Nephron progenitor cell (in vitro differentiated cells): Measurements from ENCODE around the gene CYB5R3.
"Not testable (repeated sequence)": the region's sequence is repeated elsewhere in the genome, so short reads cannot be mapped to it uniquely, and the experiment has no call there.

ENCODE experiments used
- DNase-seq: peaks from one replicate; pipeline ENCODE4 v3.0.0; 2021
- H3K27ac Mint-ChIP-seq: 2 replicates; pipeline ENCODE4 v1.8.0; 2021; ENCODE audit warnings: mild to moderate bottlenecking, moderate library complexity, mixed read lengths
- H3K27me3 Mint-ChIP-seq: 2 replicates; pipeline ENCODE4 v1.8.0; 2021; ENCODE audit warnings: mild to moderate bottlenecking, low read depth, mixed read lengths; ENCODE audit not compliant: poor library complexity
- H3K36me3 Mint-ChIP-seq: 2 replicates; pipeline ENCODE4 v1.8.0; 2021; ENCODE audit warnings: low read depth, mixed read lengths
- H3K4me1 Mint-ChIP-seq: 2 replicates; pipeline ENCODE4 v1.8.0; 2021; ENCODE audit warnings: mixed read lengths
- H3K4me3 Mint-ChIP-seq: 2 replicates; pipeline ENCODE4 v1.8.0; 2021; ENCODE audit warnings: mild to moderate bottlenecking, moderate library complexity, mixed read lengths
- H3K9me3 Mint-ChIP-seq: 2 replicates; pipeline ENCODE4 v1.8.0; 2021; ENCODE audit warnings: mild to moderate bottlenecking, moderate library complexity, mixed read lengths
- TF ChIP-seq, protein P1 (sequence below): fragments of 200-600 bp; sonication (generic); IDR thresholded peaks from 2 replicates; pipeline ENCODE4 v1.5.0; 2021; ENCODE audit warnings: antibody characterized with exemption

Gene CYB5R3

DNA sequence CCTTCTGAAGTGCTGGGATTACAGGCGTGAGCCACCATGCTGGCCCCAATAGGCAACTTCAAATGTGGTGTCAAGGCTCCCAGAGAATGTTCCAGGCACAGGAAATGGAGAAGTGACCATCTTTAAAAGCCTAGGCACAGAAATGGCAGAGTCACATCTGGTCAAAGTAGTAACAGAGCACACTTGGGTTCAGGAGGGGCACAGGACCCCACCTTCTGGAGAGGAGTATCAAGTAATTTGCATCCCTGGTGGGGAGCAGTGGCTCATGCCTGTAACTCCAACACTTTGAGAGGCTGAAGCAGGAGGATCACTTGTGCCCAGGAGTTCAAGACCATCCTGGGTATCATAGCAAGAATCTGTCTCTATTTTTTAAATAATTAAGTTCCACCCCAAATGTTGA, 66.2 kb downstream of the CYB5R3 start:
- H3K27ac Mint-ChIP-seq = peak overlapping the region; percentile 29
- TF ChIP-seq, protein P1, sequence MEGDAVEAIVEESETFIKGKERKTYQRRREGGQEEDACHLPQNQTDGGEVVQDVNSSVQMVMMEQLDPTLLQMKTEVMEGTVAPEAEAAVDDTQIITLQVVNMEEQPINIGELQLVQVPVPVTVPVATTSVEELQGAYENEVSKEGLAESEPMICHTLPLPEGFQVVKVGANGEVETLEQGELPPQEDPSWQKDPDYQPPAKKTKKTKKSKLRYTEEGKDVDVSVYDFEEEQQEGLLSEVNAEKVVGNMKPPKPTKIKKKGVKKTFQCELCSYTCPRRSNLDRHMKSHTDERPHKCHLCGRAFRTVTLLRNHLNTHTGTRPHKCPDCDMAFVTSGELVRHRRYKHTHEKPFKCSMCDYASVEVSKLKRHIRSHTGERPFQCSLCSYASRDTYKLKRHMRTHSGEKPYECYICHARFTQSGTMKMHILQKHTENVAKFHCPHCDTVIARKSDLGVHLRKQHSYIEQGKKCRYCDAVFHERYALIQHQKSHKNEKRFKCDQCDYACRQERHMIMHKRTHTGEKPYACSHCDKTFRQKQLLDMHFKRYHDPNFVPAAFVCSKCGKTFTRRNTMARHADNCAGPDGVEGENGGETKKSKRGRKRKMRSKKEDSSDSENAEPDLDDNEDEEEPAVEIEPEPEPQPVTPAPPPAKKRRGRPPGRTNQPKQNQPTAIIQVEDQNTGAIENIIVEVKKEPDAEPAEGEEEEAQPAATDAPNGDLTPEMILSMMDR = no peak
- H3K27me3 Mint-ChIP-seq = peaks cover 7% of the 10 kb centered on the region
- H3K4me1 Mint-ChIP-seq = peaks cover 14% of the 10 kb centered on the region
- peak overlapping the region; percentile 97 for H3K4me3 Mint-ChIP-seq
- no peaks in the 10 kb centered on the region for H3K9me3 Mint-ChIP-seq
- no peak for DNase-seq
- H3K36me3 Mint-ChIP-seq = peaks cover 48% of the 10 kb centered on the region

DNA sequence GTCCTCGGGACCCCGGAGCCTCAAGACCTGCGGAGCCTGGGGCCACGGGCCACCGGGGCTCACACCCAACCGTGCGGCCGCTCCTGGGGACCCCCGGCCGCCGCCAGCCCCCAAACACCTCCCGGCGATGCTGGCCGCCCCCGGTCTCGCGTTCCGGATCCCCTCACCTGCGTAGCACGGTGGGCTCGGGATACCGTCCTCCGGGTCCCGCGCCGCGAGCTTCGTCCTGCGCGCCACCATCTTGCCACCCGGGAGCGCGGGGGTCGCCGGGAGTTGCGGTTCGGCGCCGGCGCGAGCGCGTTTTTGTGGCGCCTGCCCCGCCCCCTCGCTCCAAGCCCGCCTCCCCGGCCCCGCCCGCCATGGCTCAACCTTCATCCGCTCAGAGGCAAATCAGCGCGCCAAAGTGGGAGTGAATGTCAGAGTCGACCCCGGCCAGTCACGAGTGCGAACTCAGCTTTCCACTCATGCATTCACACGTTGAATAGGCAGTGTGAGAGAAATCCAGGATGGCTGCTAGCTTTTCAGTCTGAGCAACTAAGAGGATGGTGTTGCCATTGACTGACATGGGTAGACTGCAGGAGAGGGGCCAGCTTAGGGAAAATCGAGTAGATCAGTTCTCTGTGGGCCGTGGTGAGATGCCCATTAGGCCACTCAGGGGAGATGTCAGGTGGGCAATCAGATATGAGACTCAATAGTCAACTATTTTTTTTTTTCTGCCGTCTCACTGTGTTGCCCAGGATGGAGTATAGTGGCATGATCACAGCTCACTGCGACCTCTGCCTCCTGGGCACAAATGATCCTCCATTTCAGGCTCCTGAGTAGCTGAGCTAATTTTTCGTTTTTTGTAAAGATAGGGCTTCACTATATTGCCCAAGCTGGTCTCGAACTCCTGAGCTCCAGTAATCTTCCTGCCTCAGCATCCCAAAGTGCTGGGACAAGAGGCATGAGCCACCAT, 67.2 kb downstream of the CYB5R3 start:
- TF ChIP-seq, protein P1 = no peak
- peaks cover 5% of the 10 kb centered on the region for H3K27me3 Mint-ChIP-seq
- peak; percentile 87 for DNase-seq
- peaks cover 43% of the 10 kb centered on the region for H3K36me3 Mint-ChIP-seq
- H3K4me3 Mint-ChIP-seq = peak overlapping the region; percentile 97
- peak overlapping the region; percentile 92 for H3K27ac Mint-ChIP-seq
- no peaks in the 10 kb centered on the region for H3K9me3 Mint-ChIP-seq
- H3K4me1 Mint-ChIP-seq = peaks cover 14% of the 10 kb centered on the region

DNA sequence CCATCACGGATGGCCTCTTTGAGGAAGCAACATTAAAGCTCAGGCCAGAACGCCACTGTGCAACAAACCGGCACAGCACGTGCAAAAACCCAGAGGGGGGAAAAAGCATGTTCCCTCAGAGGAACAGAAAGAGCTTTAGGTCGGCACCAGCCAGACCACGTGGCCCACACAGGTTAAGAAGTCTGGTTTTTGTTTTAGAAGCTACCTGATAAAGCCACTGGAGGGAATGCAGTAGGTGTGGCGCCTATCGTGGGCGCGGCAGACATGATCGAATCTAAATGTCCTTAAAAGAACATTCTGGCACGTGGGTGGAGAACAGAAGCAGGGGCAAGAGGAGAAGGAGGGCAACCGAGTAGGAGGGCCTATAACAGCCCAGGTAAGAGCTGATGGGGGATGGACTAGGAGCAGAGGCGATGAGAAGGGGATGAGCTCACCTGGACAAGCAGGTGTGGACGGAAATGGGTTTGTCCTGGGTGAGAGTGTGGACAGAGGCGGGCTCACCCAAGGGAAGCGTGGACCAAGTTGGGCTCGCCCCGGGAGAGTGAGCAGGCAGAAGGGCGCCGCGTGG, 67.9 kb downstream of the CYB5R3 start:
- peaks cover 35% of the 10 kb centered on the region for H3K36me3 Mint-ChIP-seq
- H3K9me3 Mint-ChIP-seq, H3K27me3 Mint-ChIP-seq, DNase-seq: not testable (repeated sequence)
- peak overlapping the region; percentile 50 for H3K27ac Mint-ChIP-seq
- peak overlapping the region; percentile 97 for H3K4me3 Mint-ChIP-seq
- H3K4me1 Mint-ChIP-seq = peaks cover 14% of the 10 kb centered on the region

DNA sequence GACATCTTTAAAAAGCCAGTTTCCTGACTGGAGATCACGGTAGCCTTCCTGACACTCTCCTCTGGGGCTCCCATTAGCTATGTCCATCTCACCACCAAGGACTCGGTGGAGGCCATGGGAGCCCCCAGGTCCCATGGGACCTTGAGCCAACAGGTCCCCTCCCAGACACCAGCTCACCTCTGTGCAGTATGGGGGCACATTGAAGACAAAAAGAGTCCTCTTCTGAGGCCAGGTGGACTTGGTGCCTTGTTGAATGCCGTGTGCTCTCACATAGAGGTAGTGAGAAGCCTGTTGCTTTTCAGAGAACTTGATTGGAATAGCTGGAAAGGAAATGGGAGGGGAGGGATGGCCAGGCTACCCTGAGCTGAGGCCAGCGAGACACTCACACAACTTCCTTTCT, 69.2 kb downstream of the CYB5R3 start:
- not testable (repeated sequence) for H3K27me3 Mint-ChIP-seq, H3K9me3 Mint-ChIP-seq, DNase-seq, H3K27ac Mint-ChIP-seq
- peaks cover 14% of the 10 kb centered on the region for H3K4me1 Mint-ChIP-seq
- peaks cover 25% of the 10 kb centered on the region for H3K36me3 Mint-ChIP-seq
- peak overlapping the region; percentile 71 for H3K4me3 Mint-ChIP-seq

DNA sequence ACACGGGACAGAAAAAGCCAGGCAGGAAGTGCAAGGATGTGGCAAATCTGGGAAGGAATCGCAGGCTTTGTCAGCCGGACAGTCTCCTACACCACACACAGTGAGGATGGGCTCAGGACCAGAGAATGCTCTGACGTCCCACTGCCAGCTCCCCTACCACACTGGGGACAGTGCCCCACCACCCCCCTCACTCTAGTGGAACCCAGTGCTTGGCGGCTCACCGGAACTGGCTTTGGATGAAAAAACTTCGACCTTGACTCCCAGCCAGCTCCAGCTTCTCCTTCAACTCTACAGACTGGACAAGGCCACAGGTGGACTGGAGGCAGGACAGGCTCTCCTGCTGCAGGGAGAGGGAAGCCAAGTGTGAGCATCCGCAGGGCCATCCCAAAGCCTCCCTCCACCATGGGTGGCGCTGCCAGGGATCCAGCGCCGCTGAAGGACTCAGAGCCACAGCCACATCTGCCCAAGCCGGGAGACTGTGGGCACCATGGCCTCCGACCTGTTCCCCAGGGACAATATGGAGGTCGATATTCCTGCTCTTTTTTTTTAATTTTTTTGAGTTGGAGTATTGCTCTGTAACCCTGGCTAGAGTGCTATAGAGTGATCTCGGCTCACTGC, 71.5 kb downstream of the CYB5R3 start:
- no peak overlapping the region for H3K27ac Mint-ChIP-seq
- H3K9me3 Mint-ChIP-seq = no peaks in the 10 kb centered on the region
- TF ChIP-seq, protein P1 = no peak
- H3K27me3 Mint-ChIP-seq = no peaks in the 10 kb centered on the region
- no peak for DNase-seq
- peaks cover 14% of the 10 kb centered on the region for H3K4me1 Mint-ChIP-seq
- no peak overlapping the region for H3K4me3 Mint-ChIP-seq
- peaks cover 13% of the 10 kb centered on the region for H3K36me3 Mint-ChIP-seq

DNA sequence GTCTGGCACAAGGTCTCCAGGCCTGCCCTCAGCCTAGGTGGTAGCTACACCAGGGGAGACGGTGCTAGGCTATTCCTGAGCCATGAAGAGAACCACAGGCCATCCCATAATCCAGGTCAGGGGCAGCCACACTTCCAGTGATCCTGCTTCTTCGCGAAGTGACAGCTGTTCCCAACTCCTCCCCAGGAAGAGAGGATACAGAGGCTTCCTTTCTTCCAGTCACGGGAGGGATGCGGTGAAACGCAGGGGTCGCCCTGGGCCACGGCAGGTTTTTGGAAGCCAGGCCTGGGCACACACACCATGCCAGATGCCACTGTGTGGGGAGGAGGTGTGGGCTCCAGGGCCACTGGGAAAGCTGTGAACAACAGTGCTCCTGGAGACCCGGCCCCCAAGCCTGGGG, 72.1 kb downstream of the CYB5R3 start:
- H3K9me3 Mint-ChIP-seq, H3K4me1 Mint-ChIP-seq, H3K27me3 Mint-ChIP-seq, H3K27ac Mint-ChIP-seq, DNase-seq, H3K4me3 Mint-ChIP-seq: not testable (repeated sequence)
- peaks cover 17% of the 10 kb centered on the region for H3K36me3 Mint-ChIP-seq

DNA sequence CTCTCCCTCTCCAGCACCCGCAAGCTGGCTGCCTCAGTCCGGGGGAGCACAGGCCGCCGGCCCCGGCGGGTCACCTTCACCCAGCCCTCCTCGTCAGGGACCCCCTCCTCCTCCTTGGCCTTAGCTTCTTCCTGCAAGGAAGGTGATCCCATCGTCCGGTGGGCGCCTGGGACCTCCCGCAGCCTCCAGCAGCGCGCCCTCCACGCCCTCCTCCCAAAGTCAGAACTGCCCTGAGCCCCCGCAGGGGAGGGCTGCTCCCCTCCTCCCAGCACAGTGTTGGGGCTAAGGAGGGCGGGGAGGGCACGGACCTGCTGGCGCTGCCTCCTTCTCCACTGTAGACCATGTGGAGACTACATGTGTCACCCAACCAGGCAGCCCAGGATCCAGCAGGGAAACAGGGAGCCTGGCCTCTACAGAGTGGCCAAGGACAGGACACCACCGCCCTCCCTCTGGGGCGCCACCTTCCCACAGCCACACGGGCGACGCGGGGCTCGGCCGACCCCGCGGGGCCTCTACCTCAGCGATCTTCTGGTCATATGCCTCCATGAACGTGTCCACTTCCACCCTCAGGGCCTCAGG, 73.1 kb downstream of the CYB5R3 start:
- not testable (repeated sequence) for H3K27ac Mint-ChIP-seq, H3K4me1 Mint-ChIP-seq, DNase-seq, H3K4me3 Mint-ChIP-seq, H3K27me3 Mint-ChIP-seq, H3K9me3 Mint-ChIP-seq
- H3K36me3 Mint-ChIP-seq = peaks cover 22% of the 10 kb centered on the region

DNA sequence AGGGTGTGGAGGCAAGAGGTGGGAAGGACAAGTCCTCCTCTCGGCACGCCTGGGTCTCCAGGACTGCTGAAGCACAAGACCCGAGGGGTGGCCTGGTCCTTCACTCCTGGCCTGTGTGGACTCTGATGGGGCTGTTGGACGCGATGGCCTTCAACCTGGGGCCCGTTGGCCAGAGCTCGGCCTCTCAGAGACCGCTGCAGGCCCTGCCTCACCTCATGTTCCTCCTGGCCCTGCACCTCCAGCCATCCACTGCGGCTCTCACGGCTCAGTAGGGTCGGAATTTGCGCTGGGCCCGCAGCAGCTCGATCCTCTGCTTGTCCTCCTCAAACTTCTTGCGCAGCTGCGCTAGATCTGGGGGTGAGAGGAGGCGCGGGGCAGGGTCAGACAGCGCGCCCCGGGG, 74.7 kb downstream of the CYB5R3 start:
- H3K27ac Mint-ChIP-seq, H3K4me3 Mint-ChIP-seq, H3K4me1 Mint-ChIP-seq, H3K27me3 Mint-ChIP-seq, DNase-seq, H3K9me3 Mint-ChIP-seq: not testable (repeated sequence)
- peaks cover 35% of the 10 kb centered on the region for H3K36me3 Mint-ChIP-seq

DNA sequence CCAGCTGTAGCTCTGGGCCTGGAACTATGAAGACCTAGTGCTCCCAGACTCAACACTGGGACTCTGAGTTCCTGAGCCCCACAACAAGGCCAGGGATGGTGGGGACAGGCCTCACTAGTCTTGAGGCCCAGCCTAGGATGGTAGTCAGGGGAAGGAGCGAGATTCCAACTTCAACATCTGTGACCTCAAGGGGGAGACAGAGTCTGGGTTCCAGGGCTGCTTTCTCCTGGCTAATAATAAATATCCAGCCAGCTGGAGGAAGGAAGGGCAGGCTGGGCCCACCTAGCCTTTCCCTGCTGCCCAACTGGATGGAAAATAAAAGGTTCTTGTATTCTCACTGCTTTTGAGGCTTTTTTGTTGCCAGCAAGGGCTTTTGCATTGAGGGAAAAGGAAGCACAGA, 75.1 kb downstream of the CYB5R3 start:
- DNase-seq, H3K4me1 Mint-ChIP-seq, H3K27ac Mint-ChIP-seq, H3K4me3 Mint-ChIP-seq, H3K9me3 Mint-ChIP-seq, H3K27me3 Mint-ChIP-seq: not testable (repeated sequence)
- peaks cover 36% of the 10 kb centered on the region for H3K36me3 Mint-ChIP-seq

DNA sequence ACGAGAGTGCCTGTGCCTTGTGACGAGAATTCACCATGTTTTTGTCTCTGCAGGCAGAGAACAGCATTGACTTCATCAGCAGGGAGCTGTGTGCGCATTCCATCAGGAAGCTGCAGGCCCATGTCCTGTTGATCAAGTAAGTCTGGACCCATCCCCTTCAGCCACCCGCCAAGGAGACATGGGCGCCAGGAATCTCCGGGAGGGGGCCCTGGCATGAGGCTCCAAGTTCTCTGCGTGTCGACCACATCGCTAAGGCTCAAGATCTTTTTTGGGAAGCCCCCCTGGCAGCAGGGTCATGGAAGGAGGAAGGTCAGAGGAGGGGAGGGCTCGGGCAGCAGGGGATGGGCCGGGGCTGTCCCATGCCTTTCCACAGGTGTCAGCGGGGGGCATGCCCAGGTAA, 78.1 kb downstream of the CYB5R3 start:
- H3K4me1 Mint-ChIP-seq, H3K27me3 Mint-ChIP-seq, H3K4me3 Mint-ChIP-seq, H3K9me3 Mint-ChIP-seq, DNase-seq, H3K27ac Mint-ChIP-seq: not testable (repeated sequence)
- H3K36me3 Mint-ChIP-seq = peaks cover 28% of the 10 kb centered on the region

DNA sequence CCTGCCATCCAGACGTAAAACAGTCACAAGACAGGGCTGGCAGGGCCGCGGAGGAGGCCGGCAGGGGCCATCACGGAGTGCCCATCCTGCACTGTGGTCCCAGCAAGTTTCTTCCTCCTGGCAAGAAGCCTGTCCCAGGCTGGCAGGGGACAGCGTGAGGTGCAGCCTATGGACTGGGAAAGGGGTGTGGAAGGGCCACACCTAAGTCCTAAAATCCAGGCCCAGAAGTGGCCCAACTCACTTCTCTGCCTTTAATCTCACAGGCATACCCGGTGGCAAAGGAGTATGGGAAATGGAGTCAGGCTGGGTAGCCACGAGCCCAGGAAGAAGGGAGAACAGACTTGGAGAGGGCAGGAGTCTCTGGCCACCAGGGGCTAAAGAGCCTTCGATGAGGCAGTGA, 78.6 kb downstream of the CYB5R3 start:
- H3K36me3 Mint-ChIP-seq = peaks cover 31% of the 10 kb centered on the region
- not testable (repeated sequence) for H3K9me3 Mint-ChIP-seq, H3K4me1 Mint-ChIP-seq, H3K4me3 Mint-ChIP-seq, H3K27me3 Mint-ChIP-seq, DNase-seq
- H3K27ac Mint-ChIP-seq = peak overlapping the region; percentile 91
